H1 (cell line): ENCODE measurements around the gene ZHX3. TPM values are rescaled to one million over a fixed set of nuclear protein-coding genes. Genes with fewer than 3 reads are reported as not detected.

ENCODE experiments used
- CTCF ChIA-PET: fragments of 300-600 bp; sonication (Branson Sonifier 250); formaldehyde crosslinking; loops from one replicate; lab custom pipeline; 2021; ENCODE audit not compliant: partially characterized antibody; lab: Charles Lee
- POLR2A ChIA-PET: fragments of 300-600 bp; sonication (Branson Sonifier 250); formaldehyde crosslinking; loops from one replicate; lab custom pipeline; 2021; ENCODE audit warnings: inconsistent platforms; ENCODE audit not compliant: partially characterized antibody; lab: Charles Lee
- DNase-seq, 2 experiments: peaks; one replicate each; pipeline versions ENCODE4 v3.0.0 to v3.0.0-alpha.2; 2010 to 2022; ENCODE audit warnings: low spot score in 2 of 2, low read depth in 1 of 2, mixed read lengths in 1 of 2
- FAIRE-seq: peaks from 2 replicates; lab custom pipeline; 2011; peaks lifted over from hg19 to GRCh38; lab: Jason Lieb, UNC
- H2AFZ ChIP-seq: 2 replicates; pipeline ENCODE4 v1.8.1; 2012; ENCODE audit warnings: low read length, inconsistent platforms
- H2AK5ac ChIP-seq: 2 replicates; pipeline ENCODE4 v1.6.1; 2013; ENCODE audit warnings: low read depth, low read length
- H2BK120ac ChIP-seq: replicated peaks from 2 replicates; pipeline ENCODE3; 2013; ENCODE audit warnings: low read depth, low read length, inconsistent platforms
- H2BK12ac ChIP-seq: 2 replicates; pipeline ENCODE4 v1.6.1; 2013; ENCODE audit warnings: low read depth, low read length
- H2BK15ac ChIP-seq: 2 replicates; pipeline ENCODE4 v1.6.1; 2013; ENCODE audit warnings: low read length
- H2BK20ac ChIP-seq: 2 replicates; pipeline ENCODE4 v1.6.1; 2013; ENCODE audit warnings: low read length
- H2BK5ac ChIP-seq: 2 replicates; pipeline ENCODE4 v1.6.1; 2013; ENCODE audit warnings: low read depth, low read length
- H3K14ac ChIP-seq: 2 replicates; pipeline ENCODE4 v1.6.1; 2013; ENCODE audit warnings: inconsistent platforms; ENCODE audit not compliant: insufficient read length
- H3K18ac ChIP-seq: 2 replicates; pipeline ENCODE4 v1.6.1; 2013; ENCODE audit warnings: low read length; ENCODE audit errors: extremely low read depth
- H3K23ac ChIP-seq: 2 replicates; pipeline ENCODE4 v1.6.1; 2013; ENCODE audit warnings: inconsistent platforms; ENCODE audit not compliant: insufficient read length
- H3K23me2 ChIP-seq: 2 replicates; pipeline ENCODE4 v1.6.1; 2013; ENCODE audit warnings: low read depth, low read length
- H3K27ac ChIP-seq: 2 replicates; pipeline ENCODE4 v1.6.1; 2011; ENCODE audit warnings: low read depth, low read length, inconsistent platforms
- H3K27me3 ChIP-seq, 4 experiments: replicated peaks in 1 of 4; 1 replicate in 1 of 4; 2 replicates in 3 of 4; pipeline versions ENCODE4 v1.6.1 to v1.8.1; 2011 to 2013; ENCODE audit warnings: low read length in 3 of 4, mild to moderate bottlenecking in 3 of 4, inconsistent platforms in 2 of 4, mixed read lengths in 2 of 4, moderate library complexity in 1 of 4; ENCODE audit not compliant: control insufficient read depth in 3 of 4, insufficient read depth in 3 of 4; ENCODE audit errors: extremely low read depth in 1 of 4
- H3K36me3 ChIP-seq, 4 experiments: 2 replicates each; pipeline versions ENCODE4 v1.6.1 to v1.8.1; 2011 to 2013; ENCODE audit warnings: mild to moderate bottlenecking in 4 of 4, low read length in 3 of 4, moderate library complexity in 2 of 4, control low read depth in 1 of 4, inconsistent platforms in 1 of 4; ENCODE audit not compliant: insufficient read depth in 4 of 4, control insufficient read depth in 2 of 4
- H3K4ac ChIP-seq: replicated peaks from 2 replicates; pipeline ENCODE3; 2013; ENCODE audit warnings: low read length, low read depth, mixed read lengths, inconsistent platforms; ENCODE audit not compliant: insufficient read length
- H3K4me1 ChIP-seq, 4 experiments: replicated peaks in 1 of 4; 1 replicate in 1 of 4; 2 replicates in 3 of 4; pipeline versions ENCODE4 v1.6.1 to v1.8.1; 2011 to 2013; ENCODE audit warnings: low read length in 3 of 4, inconsistent platforms in 2 of 4, mixed read lengths in 1 of 4; ENCODE audit not compliant: insufficient read depth in 4 of 4, control insufficient read depth in 3 of 4
- H3K4me2 ChIP-seq, 2 experiments: 2 replicates each; pipeline versions ENCODE4 v1.6.1 to v1.8.1; 2011 to 2013; ENCODE audit warnings: low read depth in 2 of 2, low read length in 2 of 2, control low read depth in 1 of 2, inconsistent platforms in 1 of 2, mild to moderate bottlenecking in 1 of 2; ENCODE audit not compliant: insufficient read depth in 1 of 2
- H3K4me3 ChIP-seq, 4 experiments: fragments of 200-600, 300-600 bp in 1 of 4; sonication (generic), shearing (Covaris generic), sonication (Bioruptor Twin) in 1 of 4; 2 replicates each; pipeline versions ENCODE4 v1.5.1 to v1.8.1; 2011 to 2016; ENCODE audit warnings: low read length in 4 of 4, low read depth in 3 of 4, control low read depth in 2 of 4, inconsistent platforms in 2 of 4, mild to moderate bottlenecking in 2 of 4, mixed read lengths in 1 of 4, moderate library complexity in 1 of 4; ENCODE audit not compliant: insufficient read depth in 2 of 4; ENCODE audit errors: extremely low read depth in 1 of 4
- H3K56ac ChIP-seq: replicated peaks from 2 replicates; pipeline ENCODE3; 2013; ENCODE audit warnings: low read depth, mild to moderate bottlenecking, mixed read lengths, low read length, inconsistent platforms; ENCODE audit not compliant: insufficient read length
- H3K79me1 ChIP-seq: 2 replicates; pipeline ENCODE4 v1.6.1; 2013; ENCODE audit warnings: low read depth, low read length, control low read depth
- H3K79me2 ChIP-seq, 2 experiments: 2 replicates each; pipeline versions ENCODE4 v1.6.1 to v1.8.1; 2012 to 2013; ENCODE audit warnings: low read length in 2 of 2, mild to moderate bottlenecking in 2 of 2, inconsistent platforms in 1 of 2; ENCODE audit not compliant: insufficient read depth in 2 of 2, control insufficient read depth in 1 of 2
- H3K9ac ChIP-seq, 4 experiments: replicated peaks in 1 of 4; 1 replicate in 1 of 4; 2 replicates in 3 of 4; pipeline versions ENCODE4 v1.6.1 to v1.8.1; 2011 to 2013; ENCODE audit warnings: low read depth in 3 of 4, low read length in 3 of 4, control low read depth in 2 of 4, mild to moderate bottlenecking in 2 of 4, moderate library complexity in 2 of 4, inconsistent platforms in 1 of 4; ENCODE audit errors: extremely low read depth in 1 of 4
- H3K9me3 ChIP-seq, 2 experiments: 2 replicates each; pipeline versions ENCODE4 v1.6.1 to v1.8.1; 2012 to 2013; ENCODE audit warnings: mild to moderate bottlenecking in 2 of 2, moderate library complexity in 2 of 2, control low read depth in 1 of 2, inconsistent platforms in 1 of 2, low read depth in 1 of 2, low read length in 1 of 2, mixed read lengths in 1 of 2; ENCODE audit not compliant: insufficient read depth in 2 of 2
- H4K20me1 ChIP-seq, 2 experiments: replicated peaks in 1 of 2; 2 replicates each; pipeline versions ENCODE3 to v1.8.1; 2011 to 2013; ENCODE audit warnings: inconsistent platforms in 2 of 2, low read length in 2 of 2, mild to moderate bottlenecking in 1 of 2; ENCODE audit not compliant: insufficient read depth in 2 of 2, control insufficient read depth in 1 of 2
- H4K5ac ChIP-seq: 2 replicates; pipeline ENCODE4 v1.6.1; 2013; ENCODE audit warnings: low read length, low read depth, mixed read lengths, inconsistent platforms; ENCODE audit not compliant: insufficient read length
- H4K8ac ChIP-seq: 2 replicates; pipeline ENCODE4 v1.8.0; 2013; ENCODE audit warnings: mild to moderate bottlenecking, moderate library complexity, low read length, inconsistent platforms; ENCODE audit not compliant: insufficient read depth; ENCODE audit errors: extremely low read depth
- H4K91ac ChIP-seq: replicated peaks from 2 replicates; pipeline ENCODE3; 2013; ENCODE audit warnings: low read length, mixed read lengths, inconsistent platforms; ENCODE audit not compliant: insufficient read length
- ATF2 ChIP-seq: IDR thresholded peaks from 2 replicates; pipeline ENCODE4 v1.6.1; 2012; ENCODE audit warnings: low read length, inconsistent platforms
- BACH1 ChIP-seq: IDR thresholded peaks from 2 replicates; pipeline ENCODE4 v1.6.1; 2012; ENCODE audit warnings: low read length, improper control_type of control experiment
- CEBPB ChIP-seq: IDR thresholded peaks from 2 replicates; pipeline ENCODE4 v1.6.1; 2012; ENCODE audit warnings: low read depth, low read length
- CREB1 ChIP-seq: IDR thresholded peaks from 2 replicates; pipeline ENCODE4 v1.6.1; 2012; ENCODE audit warnings: inconsistent platforms
- POLR2A ChIP-seq, 2 experiments: IDR thresholded peaks; 1 replicate in 1 of 2; 2 replicates in 1 of 2; pipeline ENCODE4 v1.6.1; 2011; ENCODE audit warnings: low read depth in 2 of 2, low read length in 2 of 2, mild to moderate bottlenecking in 2 of 2; ENCODE audit errors: control extremely low read depth in 1 of 2
- SIN3A ChIP-seq, 2 experiments: IDR thresholded peaks in 1 of 2; conservative IDR thresholded peaks in 1 of 2; 2 replicates each; pipeline ENCODE4 v1.6.1; 2011 to 2012; ENCODE audit warnings: low read length in 2 of 2, improper control_type of control experiment in 1 of 2, low read depth in 1 of 2, mild to moderate bottlenecking in 1 of 2
- YY1 ChIP-seq: IDR thresholded peaks from 2 replicates; pipeline ENCODE4 v1.6.1; 2011; ENCODE audit warnings: low read depth, mild to moderate bottlenecking, low read length
- WGBS, 2 experiments: shearing (Covaris generic) in 1 of 2; methylation state at CpG; one replicate each; pipeline versions ENCODE4 v1.1.6 to v1.1.7; 2013 to 2015; ENCODE audit warnings: low lambda C conversion rate in 2 of 2, mixed read lengths in 2 of 2, inconsistent platforms in 1 of 2, low coverage in 1 of 2, missing lambda C conversion rate in 1 of 2; ENCODE audit not compliant: insufficient replicate concordance in 2 of 2, insufficient coverage in 1 of 2, insufficient read length in 1 of 2; ENCODE audit errors: extremely low coverage in 1 of 2, missing lambda C conversion rate in 1 of 2; 5-methylcytosine and 5-hydroxymethylcytosine counted together
- polyA plus RNA-seq, 7 experiments: library from polyadenylated mRNA; depleted of rRNA in 3 of 7; stranded (reverse) in 5 of 7; unstranded in 2 of 7; fragments of >200 nt in 5 of 7; fragments of 200-250 nt in 2 of 7; gene quantifications; 1 replicate in 5 of 7; 2 replicates in 1 of 7; 4 replicates in 1 of 7; pipeline versions ENCODE4 v1.2.1 to v1.2.3, GENCODE V29; 2011 to 2013; ENCODE audit warnings: missing spikeins in 2 of 7, mixed read lengths in 2 of 7
- total RNA-seq: library from RNA; stranded (reverse); fragmentation: NEBNext Ultra II Directional; extraction: Animal tissue kit (Norgen Biotek cat#: 25700); gene quantifications from 2 replicates; pipeline ENCODE4 v1.2.1, GENCODE V29; 2021
- TF ChIP-seq, protein P1 (sequence below): IDR thresholded peaks from 2 replicates; pipeline ENCODE4 v1.6.1; 2012; ENCODE audit warnings: inconsistent platforms

Gene ZHX3
- total and polyA plus RNA-seq, 2 of the 8 experiments (the other 6 are each of a cell fraction or from before 2014, with no cell fraction given), result 1.00 to 7.8 TPM

DNA sequence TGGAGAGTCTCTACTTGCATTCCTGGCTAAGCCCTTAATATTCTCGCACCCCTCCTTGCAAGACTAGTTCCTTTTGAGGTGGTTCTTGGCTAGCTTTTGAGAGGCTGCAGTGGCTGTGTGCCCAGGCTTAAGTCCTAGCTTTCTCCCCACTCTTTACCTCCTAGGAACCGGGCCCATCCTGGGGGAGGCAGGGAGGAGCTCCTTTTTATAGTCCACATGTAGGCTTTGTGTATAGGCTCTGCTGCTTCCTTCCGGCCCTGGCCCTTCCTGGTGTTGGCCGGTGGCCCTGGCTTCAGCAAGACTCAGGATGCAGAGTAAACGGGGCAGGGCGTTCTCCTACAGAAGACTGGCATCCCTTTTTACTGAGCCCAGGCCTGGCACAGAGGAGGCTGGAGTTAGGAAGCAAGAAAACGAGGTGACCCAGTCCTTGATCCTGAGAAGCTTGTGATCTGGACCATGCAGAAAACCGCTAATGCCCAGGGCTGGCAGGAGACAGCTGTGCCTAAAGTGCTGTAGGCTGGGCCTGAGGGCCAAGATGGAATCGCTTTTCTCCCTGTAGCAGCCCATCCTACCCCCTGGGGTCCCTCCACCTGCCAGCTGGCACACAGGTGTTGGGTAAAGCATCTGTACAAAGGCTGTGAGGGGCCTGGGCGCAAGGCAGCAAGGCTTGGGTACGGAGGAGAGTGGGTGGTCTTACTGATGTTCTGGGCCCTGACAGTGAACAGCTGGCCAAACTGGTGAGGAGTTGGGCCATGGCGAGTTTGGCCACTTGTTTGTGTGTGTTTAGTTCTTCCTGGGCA, 171.5 kb downstream of the ZHX3 start:
- Histone ChIP-seq H2BK5ac (no peak overlapping the region), H3K4me2 (no peak overlapping the region), H4K5ac (no peak overlapping the region), H2BK20ac (no peak overlapping the region), H3K79me2 (peaks cover 90 to 100% of the 10 kb centered on the region in 2 experiments), H2BK12ac (no peak overlapping the region), H4K8ac (no peak overlapping the region), H3K4me3 (no peak overlapping the region), H3K9ac (no peak overlapping the region), H3K9me3 (no peaks in the 10 kb centered on the region), H3K4ac (no peak overlapping the region), H2AFZ (no peak overlapping the region), H3K14ac (no peak overlapping the region), H3K36me3 (peaks cover 0 to 2% (median 0%) of the 10 kb centered on the region in 4 experiments; a peak in 2 of 8 replicates), H3K27me3 (no peaks in the 10 kb centered on the region), H2BK15ac (no peak overlapping the region), H3K56ac (no peak overlapping the region), H3K27ac (no peak overlapping the region), H3K23ac (no peak overlapping the region), H4K20me1 (peaks cover 47 to 78% of the 10 kb centered on the region in 2 experiments), H4K91ac (no peak overlapping the region), H3K23me2 (no peaks in the 10 kb centered on the region), H2AK5ac (no peak overlapping the region), H3K79me1 (peaks cover 56% of the 10 kb centered on the region), H3K4me1 (peaks cover under 1 to 18% (median 11%) of the 10 kb centered on the region in 4 experiments; a peak in 6 of 7 replicates), H3K18ac (no peak overlapping the region), H2BK120ac (no peak overlapping the region)
- ChIA-PET POLR2A (interaction anchor here (0.7 to 3.1 kb wide), 5 partner anchors 8 to 21 kb away, joined by 3 to 13 read pairs (median 3); no protein-coding TSS in a partner anchor), CTCF (interaction anchor here (0.5 to 2.4 kb wide), 9 partner anchors 11 to 710 kb away, joined by 3 to 12 read pairs (median 3); no protein-coding TSS in a partner anchor)
- FAIRE-seq (no peak), DNase-seq (no peak)
- 87% methylated on average over 12 of the region's 12 CpGs; no CpG with 5 or more reads in 1 of the 2 experiments for WGBS, 2 experiments
- TF ChIP-seq, protein P1, sequence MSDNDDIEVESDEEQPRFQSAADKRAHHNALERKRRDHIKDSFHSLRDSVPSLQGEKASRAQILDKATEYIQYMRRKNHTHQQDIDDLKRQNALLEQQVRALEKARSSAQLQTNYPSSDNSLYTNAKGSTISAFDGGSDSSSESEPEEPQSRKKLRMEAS, result no peak
- no peak for TF ChIP-seq CEBPB
- TF ChIP-seq SIN3A (conservative IDR thresholded peaks at IDR 0.05 in 1 of 2, IDR thresholded peaks at IDR 0.05 in 1 of 2; ENCODE audit: low read depth in 1 of 2, low read length in 2 of 2), result no peak
- TF ChIP-seq POLR2A (IDR thresholded peaks at IDR 0.05; ENCODE audit: control extremely low read depth in 1 of 2, low read depth in 2 of 2, low read length in 2 of 2), result no peak
- TF ChIP-seq YY1, result no peak
- TF ChIP-seq CREB1, result no peak
- TF ChIP-seq ATF2, result no peak
- TF ChIP-seq BACH1, result no peak
